Measurements from ENCODE around the gene IFI6.
"Not testable (repeated sequence)": the region's sequence is repeated elsewhere in the genome, so short reads cannot be mapped to it uniquely, and the experiment has no call there.

DNA sequence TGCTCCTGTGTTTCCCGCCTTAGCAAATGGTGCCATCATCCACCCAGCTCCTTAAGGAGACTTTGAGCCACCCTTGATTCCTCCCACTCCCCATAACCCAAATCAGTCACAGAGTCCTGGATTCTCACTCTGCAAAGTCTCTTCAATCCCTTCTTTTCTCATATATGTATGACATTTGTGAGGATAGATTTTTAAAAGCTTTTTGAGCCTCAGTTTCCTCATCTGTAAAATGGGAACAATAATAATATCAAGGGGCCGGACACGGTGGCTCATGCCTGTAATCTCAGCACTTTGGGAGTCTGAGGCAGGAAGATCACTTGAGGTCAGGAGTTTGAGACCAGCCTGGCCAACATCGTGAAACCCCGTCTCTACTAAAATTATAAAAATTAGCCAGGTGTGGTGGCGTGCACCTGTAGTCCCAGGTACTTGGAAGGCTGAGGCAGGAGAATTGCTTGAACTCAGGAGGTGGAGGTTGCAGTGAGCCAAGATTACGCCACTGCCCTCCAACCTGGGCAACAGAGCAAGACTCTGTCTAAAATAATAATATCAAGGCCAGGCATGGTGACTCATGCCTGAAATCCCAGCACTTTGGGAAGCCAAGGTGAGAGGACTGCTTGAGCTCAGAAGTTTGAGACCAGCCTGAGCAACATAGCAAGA is 52.1 kb downstream of the IFI6 start:
- TF ChIP-seq, protein P1, sequence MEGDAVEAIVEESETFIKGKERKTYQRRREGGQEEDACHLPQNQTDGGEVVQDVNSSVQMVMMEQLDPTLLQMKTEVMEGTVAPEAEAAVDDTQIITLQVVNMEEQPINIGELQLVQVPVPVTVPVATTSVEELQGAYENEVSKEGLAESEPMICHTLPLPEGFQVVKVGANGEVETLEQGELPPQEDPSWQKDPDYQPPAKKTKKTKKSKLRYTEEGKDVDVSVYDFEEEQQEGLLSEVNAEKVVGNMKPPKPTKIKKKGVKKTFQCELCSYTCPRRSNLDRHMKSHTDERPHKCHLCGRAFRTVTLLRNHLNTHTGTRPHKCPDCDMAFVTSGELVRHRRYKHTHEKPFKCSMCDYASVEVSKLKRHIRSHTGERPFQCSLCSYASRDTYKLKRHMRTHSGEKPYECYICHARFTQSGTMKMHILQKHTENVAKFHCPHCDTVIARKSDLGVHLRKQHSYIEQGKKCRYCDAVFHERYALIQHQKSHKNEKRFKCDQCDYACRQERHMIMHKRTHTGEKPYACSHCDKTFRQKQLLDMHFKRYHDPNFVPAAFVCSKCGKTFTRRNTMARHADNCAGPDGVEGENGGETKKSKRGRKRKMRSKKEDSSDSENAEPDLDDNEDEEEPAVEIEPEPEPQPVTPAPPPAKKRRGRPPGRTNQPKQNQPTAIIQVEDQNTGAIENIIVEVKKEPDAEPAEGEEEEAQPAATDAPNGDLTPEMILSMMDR (optimal IDR thresholded peaks at IDR 0.05 in 1 of 3, IDR thresholded peaks at IDR 0.05 in 1 of 3, conservative IDR thresholded peaks at IDR 0.05 in 1 of 3; ENCODE audit: extremely low read depth in 1 of 3, insufficient read depth in 2 of 3, low read length in 3 of 3) = not testable (repeated sequence)
- not testable (repeated sequence) for TF ChIP-seq EZH2 (IDR thresholded peaks at IDR 0.05; ENCODE audit: low read length)
